ENCODE results near the gene SUPT4H1. TPM values are rescaled to one million over a fixed set of nuclear protein-coding genes. Genes with fewer than 3 reads are reported as not detected.
"Not testable (repeated sequence)": the region's sequence is repeated elsewhere in the genome, so short reads cannot be mapped to it uniquely, and the experiment has no call there.

The SUPT4H1 gene
- 10 to 100 TPM; 39.9 to 80.8 TPM for polyA plus RNA-seq

- Histone ChIP-seq H3K36me3 (ENCODE audit: control insufficient read depth in 2 of 2, insufficient read depth in 2 of 2, low read length in 1 of 2) (peaks cover 11 to 16% of the 10 kb centered on the region in 2 donors), H3K27ac (ENCODE audit: low read depth in 2 of 2, low read length in 1 of 2) (peak within 1 kb of the TSS; percentile 85 to 96), H3K4me3 (ENCODE audit: low read depth in 1 of 2, low read length in 2 of 2) (peak within 1 kb of the TSS; percentile 82 to 89), H3K27me3 (ENCODE audit: control insufficient read depth in 1 of 2, insufficient read depth in 2 of 2, low read length in 2 of 2) (no peaks in the 10 kb centered on the region), H3K9me3 (ENCODE audit: control insufficient read depth in 2 of 2, insufficient read depth in 1 of 2, low read depth in 1 of 2, low read length in 1 of 2) (no peaks in the 10 kb centered on the region), H3K4me1 (ENCODE audit: control insufficient read depth in 2 of 2, insufficient read depth in 2 of 2, low read length in 1 of 2) (peaks cover 0 to 5% of the 10 kb centered on the region in 2 donors)
- WGBS, 2 donors: 0 to 1% methylated on average over 60 of the region's 60 CpGs
Measured at GRCh38 chr17:58351831-58352595, at the start of gene SUPT4H1. TSS of gene SUPT4H1 (minus strand) at chr17:58352201. CDS start at chr17:58352135, 66 bp downstream.

- H3K27me3 ChIP-seq (ENCODE audit: control insufficient read depth in 1 of 2, insufficient read depth in 2 of 2, low read length in 2 of 2): no peaks in the 10 kb centered on the region
- no peaks in the 10 kb centered on the region for H3K36me3 ChIP-seq (ENCODE audit: control insufficient read depth in 2 of 2, insufficient read depth in 2 of 2, low read length in 1 of 2)
- H3K4me1 ChIP-seq (ENCODE audit: control insufficient read depth in 2 of 2, insufficient read depth in 2 of 2, low read length in 1 of 2): no peaks in the 10 kb centered on the region
- 39 to 41% methylated on average over 2 of the region's 2 CpGs for WGBS, 2 donors
- peak overlapping the region in 1 of 2 donors; percentile 34 for H3K27ac ChIP-seq (ENCODE audit: low read depth in 2 of 2, low read length in 1 of 2)
- H3K4me3 ChIP-seq (ENCODE audit: low read depth in 1 of 2, low read length in 2 of 2): no peak overlapping the region
- H3K9me3 ChIP-seq (ENCODE audit: control insufficient read depth in 2 of 2, insufficient read depth in 1 of 2, low read depth in 1 of 2, low read length in 1 of 2): no peaks in the 10 kb centered on the region
Measured at GRCh38 chr17:58401287-58401686, 49.3 kb upstream of the SUPT4H1 start.

- H3K27ac ChIP-seq (ENCODE audit: low read depth in 2 of 2, low read length in 1 of 2): no peak overlapping the region
- no peaks in the 10 kb centered on the region for H3K9me3 ChIP-seq (ENCODE audit: control insufficient read depth in 2 of 2, insufficient read depth in 1 of 2, low read depth in 1 of 2, low read length in 1 of 2)
- no peak overlapping the region for H3K4me3 ChIP-seq (ENCODE audit: low read depth in 1 of 2, low read length in 2 of 2)
- no peaks in the 10 kb centered on the region for H3K36me3 ChIP-seq (ENCODE audit: control insufficient read depth in 2 of 2, insufficient read depth in 2 of 2, low read length in 1 of 2)
- H3K27me3 ChIP-seq (ENCODE audit: control insufficient read depth in 1 of 2, insufficient read depth in 2 of 2, low read length in 2 of 2): no peaks in the 10 kb centered on the region
- H3K4me1 ChIP-seq (ENCODE audit: control insufficient read depth in 2 of 2, insufficient read depth in 2 of 2, low read length in 1 of 2): no peaks in the 10 kb centered on the region
Measured at GRCh38 chr17:58400826-58401225, 48.8 kb upstream of the SUPT4H1 start.

GRCh38 chr17:58399974-58400373 lies 48.0 kb upstream of the SUPT4H1 start:
- no peak overlapping the region for H3K27ac ChIP-seq (ENCODE audit: low read depth in 2 of 2, low read length in 1 of 2)

GRCh38 chr17:58398574-58399266 lies 46.7 kb upstream of the SUPT4H1 start:
- no peak overlapping the region for H3K4me3 ChIP-seq (ENCODE audit: low read depth in 1 of 2, low read length in 2 of 2)
- H3K27me3 ChIP-seq (ENCODE audit: control insufficient read depth in 1 of 2, insufficient read depth in 2 of 2, low read length in 2 of 2): no peaks in the 10 kb centered on the region
- H3K4me1 ChIP-seq (ENCODE audit: control insufficient read depth in 2 of 2, insufficient read depth in 2 of 2, low read length in 1 of 2): no peaks in the 10 kb centered on the region
- no peaks in the 10 kb centered on the region for H3K9me3 ChIP-seq (ENCODE audit: control insufficient read depth in 2 of 2, insufficient read depth in 1 of 2, low read depth in 1 of 2, low read length in 1 of 2)
- no peaks in the 10 kb centered on the region for H3K36me3 ChIP-seq (ENCODE audit: control insufficient read depth in 2 of 2, insufficient read depth in 2 of 2, low read length in 1 of 2)
- no peak overlapping the region for H3K27ac ChIP-seq (ENCODE audit: low read depth in 2 of 2, low read length in 1 of 2)
- WGBS, 2 donors: 41 to 42% methylated on average over 3 of the region's 3 CpGs

More at GRCh38 chr17:58399974-58400373, 48.0 kb upstream of the SUPT4H1 start:
- H3K36me3 ChIP-seq (ENCODE audit: control insufficient read depth in 2 of 2, insufficient read depth in 2 of 2, low read length in 1 of 2): no peaks in the 10 kb centered on the region
- no peaks in the 10 kb centered on the region for H3K27me3 ChIP-seq (ENCODE audit: control insufficient read depth in 1 of 2, insufficient read depth in 2 of 2, low read length in 2 of 2)
- no peak overlapping the region for H3K4me3 ChIP-seq (ENCODE audit: low read depth in 1 of 2, low read length in 2 of 2)
- no peaks in the 10 kb centered on the region for H3K4me1 ChIP-seq (ENCODE audit: control insufficient read depth in 2 of 2, insufficient read depth in 2 of 2, low read length in 1 of 2)
- 59 to 61% methylated on average over 3 of the region's 3 CpGs for WGBS, 2 donors
- no peaks in the 10 kb centered on the region for H3K9me3 ChIP-seq (ENCODE audit: control insufficient read depth in 2 of 2, insufficient read depth in 1 of 2, low read depth in 1 of 2, low read length in 1 of 2)

- not testable (repeated sequence) for H3K27ac ChIP-seq (ENCODE audit: low read depth in 2 of 2, low read length in 1 of 2)
Measured at GRCh38 chr17:58397421-58397820, 45.4 kb upstream of the SUPT4H1 start.

GRCh38 chr17:58396173-58396572 lies 44.2 kb upstream of the SUPT4H1 start:
- Histone ChIP-seq H3K4me3 (ENCODE audit: low read depth in 1 of 2, low read length in 2 of 2) (no peak overlapping the region), H3K27ac (ENCODE audit: low read depth in 2 of 2, low read length in 1 of 2) (no peak overlapping the region), H3K36me3 (ENCODE audit: control insufficient read depth in 2 of 2, insufficient read depth in 2 of 2, low read length in 1 of 2) (no peaks in the 10 kb centered on the region), H3K4me1 (ENCODE audit: control insufficient read depth in 2 of 2, insufficient read depth in 2 of 2, low read length in 1 of 2) (peaks cover 0 to 2% of the 10 kb centered on the region in 2 donors), H3K27me3 (ENCODE audit: control insufficient read depth in 1 of 2, insufficient read depth in 2 of 2, low read length in 2 of 2) (no peaks in the 10 kb centered on the region), H3K9me3 (ENCODE audit: control insufficient read depth in 2 of 2, insufficient read depth in 1 of 2, low read depth in 1 of 2, low read length in 1 of 2) (no peaks in the 10 kb centered on the region)
- WGBS, 2 donors: 71 to 80% methylated on average over 4 of the region's 4 CpGs

More at GRCh38 chr17:58397421-58397820, 45.4 kb upstream of the SUPT4H1 start:
- 86 to 89% methylated on average over 5 of the region's 5 CpGs for WGBS, 2 donors
- H3K4me3 ChIP-seq (ENCODE audit: low read depth in 1 of 2, low read length in 2 of 2); H3K27me3 ChIP-seq (ENCODE audit: control insufficient read depth in 1 of 2, insufficient read depth in 2 of 2, low read length in 2 of 2); H3K36me3 ChIP-seq (ENCODE audit: control insufficient read depth in 2 of 2, insufficient read depth in 2 of 2, low read length in 1 of 2); H3K9me3 ChIP-seq (ENCODE audit: control insufficient read depth in 2 of 2, insufficient read depth in 1 of 2, low read depth in 1 of 2, low read length in 1 of 2); H3K4me1 ChIP-seq (ENCODE audit: control insufficient read depth in 2 of 2, insufficient read depth in 2 of 2, low read length in 1 of 2): not testable (repeated sequence)

GRCh38 chr17:58394534-58395223 lies 42.7 kb upstream of the SUPT4H1 start:
- Histone ChIP-seq H3K4me1 (ENCODE audit: control insufficient read depth in 2 of 2, insufficient read depth in 2 of 2, low read length in 1 of 2) (peaks cover 0 to 2% of the 10 kb centered on the region in 2 donors), H3K27ac (ENCODE audit: low read depth in 2 of 2, low read length in 1 of 2) (peak overlapping the region; percentile 36 to 71), H3K27me3 (ENCODE audit: control insufficient read depth in 1 of 2, insufficient read depth in 2 of 2, low read length in 2 of 2) (no peaks in the 10 kb centered on the region), H3K9me3 (ENCODE audit: control insufficient read depth in 2 of 2, insufficient read depth in 1 of 2, low read depth in 1 of 2, low read length in 1 of 2) (no peaks in the 10 kb centered on the region), H3K4me3 (ENCODE audit: low read depth in 1 of 2, low read length in 2 of 2) (no peak overlapping the region), H3K36me3 (ENCODE audit: control insufficient read depth in 2 of 2, insufficient read depth in 2 of 2, low read length in 1 of 2) (no peaks in the 10 kb centered on the region)
- 69 to 75% methylated on average over 3 of the region's 3 CpGs for WGBS, 2 donors

GRCh38 chr17:58391302-58391984 lies 39.4 kb upstream of the SUPT4H1 start:
- Histone ChIP-seq H3K27ac (ENCODE audit: low read depth in 2 of 2, low read length in 1 of 2) (peak overlapping the region in 1 of 2 donors; percentile 56), H3K27me3 (ENCODE audit: control insufficient read depth in 1 of 2, insufficient read depth in 2 of 2, low read length in 2 of 2) (no peaks in the 10 kb centered on the region), H3K9me3 (ENCODE audit: control insufficient read depth in 2 of 2, insufficient read depth in 1 of 2, low read depth in 1 of 2, low read length in 1 of 2) (no peaks in the 10 kb centered on the region), H3K36me3 (ENCODE audit: control insufficient read depth in 2 of 2, insufficient read depth in 2 of 2, low read length in 1 of 2) (no peaks in the 10 kb centered on the region), H3K4me1 (ENCODE audit: control insufficient read depth in 2 of 2, insufficient read depth in 2 of 2, low read length in 1 of 2) (peaks cover 0 to 2% of the 10 kb centered on the region in 2 donors), H3K4me3 (ENCODE audit: low read depth in 1 of 2, low read length in 2 of 2) (no peak overlapping the region)
- 21 to 26% methylated on average over 10 of the region's 10 CpGs for WGBS, 2 donors
